ENCODE results near the gene EMID1. TPM values are rescaled to one million over a fixed set of nuclear protein-coding genes. Genes with fewer than 3 reads are reported as not detected.

EMID1 gene
- total RNA-seq, 1 experiment from 2014 or later, result 5.4 TPM

GRCh38 chr22:29258407-29259252 is 52.9 kb downstream of the EMID1 start:
- H3K79me1 ChIP-seq (ENCODE audit: insufficient read depth, low read depth, low read length, poor library complexity, severe bottlenecking), result no peaks in the 10 kb centered on the region
- no peak overlapping the region for H3K27ac ChIP-seq (ENCODE audit: insufficient read length, low read depth, low read length)
- no peak overlapping the region for H3K18ac ChIP-seq (ENCODE audit: insufficient read length, low read depth, low read length)
- H3K4me2 ChIP-seq (ENCODE audit: insufficient read depth, insufficient read length, low read length), result no peak overlapping the region
- no peak overlapping the region for H3K14ac ChIP-seq (ENCODE audit: insufficient read depth, low read length)
- H3K27me3 ChIP-seq (ENCODE audit: insufficient read depth, low read length), result no peaks in the 10 kb centered on the region
- no peak overlapping the region for H3K56ac ChIP-seq (ENCODE audit: insufficient read length, low read depth, low read length)
- peaks cover 3 to 12% (median 4%) of the 10 kb centered on the region in 3 experiments; a peak in 5 of 7 replicates for H3K36me3 Mint-ChIP-seq (ENCODE audit: insufficient read depth in 1 of 3, low read depth in 3 of 3)
- TF ChIP-seq CTCF (conservative IDR thresholded peaks at IDR 0.05), result no peak
- peaks cover 0 to 5% of the 10 kb centered on the region in 2 experiments; a peak in 2 of 4 replicates for H3K4me1 Mint-ChIP-seq
- H4K20me1 ChIP-seq (ENCODE audit: control insufficient read depth, insufficient read depth, insufficient read length), result no peaks in the 10 kb centered on the region
- H3K9me3 ChIP-seq (ENCODE audit: control insufficient read depth, low read depth, low read length), result no peaks in the 10 kb centered on the region
- WGBS (ENCODE audit: extremely low coverage, insufficient read length, low lambda C conversion rate), result no CpG with 5 or more reads among the region's 17 CpGs
- no peaks in the 10 kb centered on the region for H3K79me2 ChIP-seq (ENCODE audit: insufficient read depth, low read length)
- H3K23ac ChIP-seq (ENCODE audit: insufficient read length, low read depth, low read length), result no peak overlapping the region
- H4K91ac ChIP-seq (ENCODE audit: insufficient read length, low read depth, low read length), result no peak overlapping the region
- no peak overlapping the region for H2AK5ac ChIP-seq (ENCODE audit: insufficient read length, low read length)
- H3K9me3 Mint-ChIP-seq, result no peaks in the 10 kb centered on the region
- no peak overlapping the region for H2AFZ ChIP-seq (ENCODE audit: low read length)
- no peak overlapping the region for H3K4ac ChIP-seq (ENCODE audit: low read depth, low read length)
- 0 out of 2 replicates have a peak, but pooled peaks cover 1% of the 10 kb centered on the region for H3K27me3 Mint-ChIP-seq (ENCODE audit: low read depth)
- H3T11ph ChIP-seq (ENCODE audit: low read length), result no peak overlapping the region
- H2BK5ac ChIP-seq (ENCODE audit: insufficient read length, low read length), result no peak overlapping the region
- H2BK20ac ChIP-seq (ENCODE audit: low read depth, low read length, poor library complexity, severe bottlenecking), result no peak overlapping the region
- no peak overlapping the region for H2BK15ac ChIP-seq (ENCODE audit: low read depth, low read length)
- no peak overlapping the region for H2BK120ac ChIP-seq (ENCODE audit: low read depth, low read length, poor library complexity, severe bottlenecking)
- no peak overlapping the region for H2BK12ac ChIP-seq (ENCODE audit: insufficient read length, low read depth, low read length)
- H4K8ac ChIP-seq (replicated peaks; ENCODE audit: insufficient read length, low read depth, low read length), result no peak overlapping the region
- no peak overlapping the region for H4K5ac ChIP-seq (ENCODE audit: insufficient read length, low read depth, low read length)
- no peak overlapping the region for H3K4me3 Mint-ChIP-seq
- no peak overlapping the region for H3K27ac Mint-ChIP-seq
- H3K9ac ChIP-seq (ENCODE audit: extremely low read depth, insufficient read length, low read length), result no peak overlapping the region
- H3K4me1 ChIP-seq (ENCODE audit: insufficient read depth, low read length), result no peaks in the 10 kb centered on the region
- no peak for DNase-seq
- H3K23me2 ChIP-seq (ENCODE audit: insufficient read length, low read depth, low read length, poor library complexity, severe bottlenecking), result no peaks in the 10 kb centered on the region

Measured in H9 (cell line).